Choroid plexus epithelial cell (primary cell): ENCODE measurements around the gene ADGRB3.

Source experiments
- DNase-seq: peaks from one replicate; pipeline ENCODE4 v3.0.0-alpha.2; 2010; ENCODE audit warnings: low read depth
- H3K4me3 ChIP-seq: 2 replicates; pipeline ENCODE4 v1.5.1; 2011; ENCODE audit warnings: low read depth, mild to moderate bottlenecking, control low read depth, low read length, moderate library complexity
- TF ChIP-seq, protein P1 (sequence below): conservative IDR thresholded peaks from 2 replicates; pipeline ENCODE4 v1.5.1; 2011; ENCODE audit warnings: low read depth, mild to moderate bottlenecking, control low read depth, inconsistent platforms, low read length, moderate library complexity

ADGRB3 gene

DNA sequence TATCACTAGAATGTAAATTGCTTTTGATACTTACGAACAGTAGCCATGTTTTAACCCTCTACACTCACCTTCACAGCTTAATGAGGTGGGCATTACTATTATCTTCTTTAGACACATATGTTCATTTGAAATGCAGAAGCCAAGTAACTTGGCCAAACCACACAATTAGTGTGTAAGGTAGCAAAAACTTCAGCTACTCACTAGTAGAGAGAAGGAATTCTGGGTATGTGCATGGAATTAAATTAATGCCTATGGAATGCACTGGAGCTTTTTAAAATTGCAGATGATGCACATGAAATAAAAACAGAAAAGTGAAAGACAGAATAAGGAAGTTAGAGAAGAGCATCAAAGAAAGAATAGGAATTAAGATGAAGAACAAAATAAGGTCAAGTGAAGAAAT is 494.0 kb downstream of the ADGRB3 start:
- DNase-seq, result no peak
- no peak overlapping the region for H3K4me3 ChIP-seq
- TF ChIP-seq, protein P1, sequence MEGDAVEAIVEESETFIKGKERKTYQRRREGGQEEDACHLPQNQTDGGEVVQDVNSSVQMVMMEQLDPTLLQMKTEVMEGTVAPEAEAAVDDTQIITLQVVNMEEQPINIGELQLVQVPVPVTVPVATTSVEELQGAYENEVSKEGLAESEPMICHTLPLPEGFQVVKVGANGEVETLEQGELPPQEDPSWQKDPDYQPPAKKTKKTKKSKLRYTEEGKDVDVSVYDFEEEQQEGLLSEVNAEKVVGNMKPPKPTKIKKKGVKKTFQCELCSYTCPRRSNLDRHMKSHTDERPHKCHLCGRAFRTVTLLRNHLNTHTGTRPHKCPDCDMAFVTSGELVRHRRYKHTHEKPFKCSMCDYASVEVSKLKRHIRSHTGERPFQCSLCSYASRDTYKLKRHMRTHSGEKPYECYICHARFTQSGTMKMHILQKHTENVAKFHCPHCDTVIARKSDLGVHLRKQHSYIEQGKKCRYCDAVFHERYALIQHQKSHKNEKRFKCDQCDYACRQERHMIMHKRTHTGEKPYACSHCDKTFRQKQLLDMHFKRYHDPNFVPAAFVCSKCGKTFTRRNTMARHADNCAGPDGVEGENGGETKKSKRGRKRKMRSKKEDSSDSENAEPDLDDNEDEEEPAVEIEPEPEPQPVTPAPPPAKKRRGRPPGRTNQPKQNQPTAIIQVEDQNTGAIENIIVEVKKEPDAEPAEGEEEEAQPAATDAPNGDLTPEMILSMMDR, result no peak

DNA sequence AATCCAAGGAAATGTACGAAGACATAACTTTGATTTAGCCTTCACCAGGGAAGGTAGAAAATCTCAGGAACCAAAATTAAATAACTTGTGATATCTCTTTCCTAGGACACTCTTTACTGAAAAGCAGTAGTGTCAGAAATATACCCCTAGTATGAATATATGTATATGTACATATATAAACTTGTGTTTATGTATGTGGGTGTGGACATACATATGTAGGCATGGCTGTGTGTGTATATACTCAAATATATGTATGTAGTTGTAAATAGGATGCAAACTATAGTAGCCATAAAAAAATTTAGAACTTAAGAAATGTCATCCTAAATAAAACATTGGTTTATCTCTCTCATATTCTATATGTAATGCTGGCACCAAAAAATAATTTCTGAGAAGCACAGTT is 500.8 kb downstream of the ADGRB3 start:
- TF ChIP-seq, protein P1, result no peak
- H3K4me3 ChIP-seq, result no peak overlapping the region
- no peak for DNase-seq

DNA sequence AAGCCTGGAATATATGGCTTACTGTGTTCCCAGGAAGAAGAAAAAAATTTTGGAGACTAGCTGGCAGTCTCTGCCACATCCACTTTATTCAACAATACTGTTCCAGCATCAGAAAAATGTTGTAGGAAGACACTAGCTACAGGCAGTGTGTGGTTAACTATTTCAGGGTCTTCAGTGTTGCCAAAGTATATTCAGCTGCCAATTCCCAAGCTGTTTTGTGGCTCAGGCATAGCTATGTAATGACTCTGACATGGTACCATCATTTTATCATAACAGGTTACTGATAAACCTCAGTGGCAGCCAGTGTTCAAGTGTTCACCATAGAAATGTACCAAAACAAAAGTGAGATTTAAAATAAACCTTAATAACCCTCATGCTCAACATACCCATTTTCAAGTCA is 503.1 kb downstream of the ADGRB3 start:
- DNase-seq, result no peak
- TF ChIP-seq, protein P1, result no peak

DNA sequence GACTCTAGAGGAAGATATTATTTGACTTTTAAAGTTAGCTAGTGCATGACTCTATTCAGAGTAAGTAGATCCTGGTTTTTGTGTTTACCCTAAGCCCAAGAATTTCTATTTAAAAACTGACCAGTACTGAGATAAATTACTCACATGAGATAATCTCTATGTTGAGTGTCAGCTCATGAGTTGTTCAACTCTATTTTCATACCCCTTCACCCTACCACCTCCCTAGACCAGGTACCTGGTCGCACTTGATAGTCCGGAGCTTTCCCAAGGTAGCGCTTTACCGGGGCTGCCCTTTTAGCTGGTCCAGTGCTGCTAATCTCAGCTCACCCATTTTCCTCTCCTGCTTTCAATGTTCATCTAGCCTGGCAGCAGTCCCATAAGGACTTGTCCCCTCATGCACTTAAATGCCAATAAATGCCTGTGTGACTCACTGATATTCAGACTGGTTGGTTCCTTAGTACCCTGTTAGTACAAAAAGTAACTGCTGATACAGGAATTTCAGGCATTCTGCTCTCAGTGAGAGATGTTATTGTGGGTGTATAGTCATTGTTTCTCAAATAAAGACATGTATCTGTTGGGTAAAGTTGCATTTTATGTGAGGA is 503.9 kb downstream of the ADGRB3 start:
- DNase-seq, result peak; percentile 8
- no peak overlapping the region for H3K4me3 ChIP-seq
- TF ChIP-seq, protein P1, result no peak

More for the DNA sequence above, 503.1 kb downstream of the ADGRB3 start:
- no peak overlapping the region for H3K4me3 ChIP-seq

DNA sequence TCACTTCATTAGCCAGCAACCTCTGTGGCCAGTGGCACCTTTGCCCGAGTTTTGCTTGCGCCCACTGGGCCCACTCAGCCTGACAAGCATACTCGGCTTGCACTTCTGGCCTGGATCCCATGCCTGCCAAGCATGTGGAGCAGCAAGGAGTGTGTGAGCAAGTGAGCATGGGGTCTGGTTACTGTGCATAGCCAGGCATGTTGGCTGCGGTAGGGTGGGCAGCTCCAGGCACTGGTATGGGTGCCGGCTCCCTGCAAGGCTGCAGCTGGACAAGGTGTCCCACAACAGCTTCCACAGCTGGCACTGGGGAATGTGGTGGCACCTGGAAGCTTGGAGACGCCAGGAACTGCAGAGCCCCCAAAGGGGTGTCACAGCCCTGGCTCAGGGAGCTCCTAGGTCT is 510.0 kb downstream of the ADGRB3 start:
- H3K4me3 ChIP-seq, result no peak overlapping the region
- TF ChIP-seq, protein P1, result no peak
- DNase-seq, result no peak

DNA sequence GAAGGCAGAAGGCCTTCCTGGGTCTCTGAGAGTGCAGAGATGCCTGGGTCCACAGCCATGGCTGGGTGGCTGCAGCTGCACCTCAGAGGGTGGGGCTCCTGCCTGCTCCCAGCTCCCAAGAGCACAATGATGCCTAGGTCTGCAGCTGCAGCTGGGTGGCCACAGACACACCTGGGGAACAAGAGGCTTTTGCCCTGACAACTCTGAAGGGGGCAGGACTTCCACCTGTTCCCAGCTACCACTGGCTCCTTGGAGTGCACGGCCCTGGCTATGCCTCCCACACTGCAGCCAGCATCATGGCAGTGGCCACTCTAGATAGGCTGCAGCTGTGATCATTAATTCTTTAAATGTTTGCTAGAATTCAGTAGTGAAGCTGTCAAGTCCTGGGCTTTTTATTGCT is 511.3 kb downstream of the ADGRB3 start:
- TF ChIP-seq, protein P1, result no peak

DNA sequence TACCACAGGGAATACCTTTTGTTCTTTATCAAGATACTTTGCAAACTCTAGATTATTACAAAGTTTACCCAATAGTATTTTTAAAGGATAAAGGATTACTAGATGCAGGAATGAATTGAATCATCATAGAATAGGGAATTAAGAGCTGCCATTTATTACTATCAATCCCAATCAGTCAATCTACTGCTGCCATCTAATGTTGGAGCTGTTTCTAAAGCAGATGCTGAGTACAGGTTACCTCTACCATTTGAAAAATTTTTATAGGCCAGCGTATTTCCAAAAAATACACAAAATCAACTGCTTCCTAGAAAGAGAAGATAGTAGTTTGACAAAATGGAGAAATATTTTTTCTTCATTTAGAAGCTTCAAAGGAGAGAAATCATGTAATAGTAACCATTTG is 520.4 kb downstream of the ADGRB3 start:
- peak; percentile 7 for DNase-seq
- TF ChIP-seq, protein P1, result no peak

More for the DNA sequence above, 511.3 kb downstream of the ADGRB3 start:
- H3K4me3 ChIP-seq, result no peak overlapping the region
- no peak for DNase-seq

More for the DNA sequence above, 520.4 kb downstream of the ADGRB3 start:
- H3K4me3 ChIP-seq, result no peak overlapping the region
